Right renal cortex interstitium (tissue), 3 donors: ENCODE measurements around the gene DEF6. TPM values are rescaled to one million over a fixed set of nuclear protein-coding genes. Genes with fewer than 3 reads are reported as not detected.
"Not testable (repeated sequence)": the region's sequence is repeated elsewhere in the genome, so short reads cannot be mapped to it uniquely, and the experiment has no call there.

Experiments used
- DNase-seq, 3 donors: peaks; one replicate each; pipeline ENCODE4 v3.0.0-alpha.2; 2013; ENCODE audit warnings: low read depth in 3 of 3, low spot score in 2 of 3
- polyA plus RNA-seq, 3 donors: library from polyadenylated mRNA; unstranded; fragments of 120-200 nt; gene quantifications; one replicate each; pipeline ENCODE4 v1.2.1, GENCODE V29; 2013; ENCODE audit not compliant: insufficient read length in 3 of 3

DEF6 gene
- polyA plus RNA-seq, 3 donors: 3.2 to 3.5 (median 3.3) TPM

DNA sequence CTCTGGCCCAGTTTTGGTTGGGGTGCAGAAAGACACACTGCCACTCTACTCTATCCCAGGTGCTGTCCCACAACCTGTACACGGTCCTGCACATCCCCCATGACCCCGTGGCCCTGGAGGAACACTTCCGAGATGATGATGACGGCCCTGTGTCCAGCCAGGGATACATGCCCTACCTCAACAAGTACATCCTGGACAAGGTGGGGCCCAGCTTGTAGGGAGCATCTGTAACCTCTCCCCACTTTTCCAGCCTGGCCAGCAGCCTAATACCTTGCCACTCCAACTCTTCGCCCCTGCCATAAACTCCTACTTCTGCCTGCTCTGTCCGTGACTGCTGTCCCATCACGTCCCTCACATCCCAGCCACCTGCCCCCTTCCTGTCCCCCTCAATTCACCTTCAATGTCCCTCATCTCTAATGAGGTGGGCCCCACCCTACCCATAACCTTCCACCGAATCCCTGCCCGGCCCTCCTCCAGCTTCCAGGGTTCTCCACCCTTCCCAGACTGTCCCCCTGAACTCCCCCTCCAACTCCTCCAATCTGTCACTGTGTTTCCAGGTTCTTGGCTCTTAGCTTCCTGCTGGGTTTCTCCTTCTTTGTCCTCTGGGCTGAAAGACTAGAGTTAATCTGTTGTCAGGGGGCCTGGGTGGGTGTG lies 12.1 kb downstream of the DEF6 start:
- DNase-seq: no peak

DNA sequence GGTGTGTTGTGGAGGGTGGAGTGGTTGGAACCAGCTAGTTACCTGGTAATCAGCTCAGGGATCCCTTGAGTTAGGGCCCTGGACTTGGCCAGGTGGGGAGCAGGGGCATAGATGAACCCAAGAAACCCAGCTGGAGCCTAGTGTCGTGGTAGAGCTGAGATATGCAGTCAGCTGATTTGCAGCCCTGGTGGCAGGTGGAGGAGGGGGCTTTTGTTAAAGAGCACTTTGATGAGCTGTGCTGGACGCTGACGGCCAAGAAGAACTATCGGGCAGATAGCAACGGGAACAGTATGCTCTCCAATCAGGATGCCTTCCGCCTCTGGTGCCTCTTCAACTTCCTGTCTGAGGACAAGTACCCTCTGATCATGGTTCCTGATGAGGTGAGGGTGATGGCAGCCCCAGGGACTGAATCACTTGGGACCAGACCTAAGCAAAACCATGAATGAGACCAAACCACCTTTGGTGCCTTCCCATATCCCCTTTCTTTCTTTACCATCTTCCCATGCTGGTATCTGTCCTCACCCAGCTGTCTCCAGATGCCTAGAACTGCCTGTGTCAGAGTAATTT lies 12.7 kb downstream of the DEF6 start:
- DNase-seq: no peak

GRCh38 chr6:35311390-35312075 lies 13.9 kb downstream of the DEF6 start:
- no peak for DNase-seq

DNA sequence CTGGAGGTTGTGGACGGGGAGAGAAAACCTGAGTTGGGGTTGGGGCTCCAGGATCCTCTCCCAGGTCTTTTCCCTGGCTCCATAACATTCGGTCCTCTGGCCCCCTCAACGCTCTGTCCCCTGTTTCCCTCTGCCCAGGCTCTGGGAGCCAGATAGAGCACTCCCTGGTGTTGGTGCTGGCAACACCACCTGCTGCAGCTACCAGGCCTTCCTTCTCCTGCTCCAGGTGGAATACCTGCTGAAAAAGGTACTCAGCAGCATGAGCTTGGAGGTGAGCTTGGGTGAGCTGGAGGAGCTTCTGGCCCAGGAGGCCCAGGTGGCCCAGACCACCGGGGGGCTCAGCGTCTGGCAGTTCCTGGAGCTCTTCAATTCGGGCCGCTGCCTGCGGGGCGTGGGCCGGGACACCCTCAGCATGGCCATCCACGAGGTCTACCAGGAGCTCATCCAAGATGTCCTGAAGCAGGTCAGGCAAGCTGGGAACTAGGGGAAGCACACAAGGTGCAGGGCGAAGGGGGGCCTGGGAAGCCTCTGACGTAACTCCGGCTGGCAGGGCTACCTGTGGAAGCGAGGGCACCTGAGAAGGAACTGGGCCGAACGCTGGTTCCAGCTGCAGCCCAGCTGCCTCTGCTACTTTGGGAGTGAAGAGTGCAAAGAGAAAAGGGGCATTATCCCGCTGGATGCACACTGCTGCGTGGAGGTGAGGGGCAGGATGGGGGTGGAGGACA lies 14.6 kb downstream of the DEF6 start:
- no peak for DNase-seq

- DNase-seq: no peak
These were observed 15.2 kb downstream of the DEF6 start for GRCh38 chr6:35312807-35313206.

GRCh38 chr6:35317483-35318195 lies 20.0 kb downstream of the DEF6 start:
- DNase-seq: no peak

GRCh38 chr6:35318196-35319171 lies 20.9 kb downstream of the DEF6 start:
- peak in 2 of 3 donors; percentile 58 to 76 for DNase-seq

DNA sequence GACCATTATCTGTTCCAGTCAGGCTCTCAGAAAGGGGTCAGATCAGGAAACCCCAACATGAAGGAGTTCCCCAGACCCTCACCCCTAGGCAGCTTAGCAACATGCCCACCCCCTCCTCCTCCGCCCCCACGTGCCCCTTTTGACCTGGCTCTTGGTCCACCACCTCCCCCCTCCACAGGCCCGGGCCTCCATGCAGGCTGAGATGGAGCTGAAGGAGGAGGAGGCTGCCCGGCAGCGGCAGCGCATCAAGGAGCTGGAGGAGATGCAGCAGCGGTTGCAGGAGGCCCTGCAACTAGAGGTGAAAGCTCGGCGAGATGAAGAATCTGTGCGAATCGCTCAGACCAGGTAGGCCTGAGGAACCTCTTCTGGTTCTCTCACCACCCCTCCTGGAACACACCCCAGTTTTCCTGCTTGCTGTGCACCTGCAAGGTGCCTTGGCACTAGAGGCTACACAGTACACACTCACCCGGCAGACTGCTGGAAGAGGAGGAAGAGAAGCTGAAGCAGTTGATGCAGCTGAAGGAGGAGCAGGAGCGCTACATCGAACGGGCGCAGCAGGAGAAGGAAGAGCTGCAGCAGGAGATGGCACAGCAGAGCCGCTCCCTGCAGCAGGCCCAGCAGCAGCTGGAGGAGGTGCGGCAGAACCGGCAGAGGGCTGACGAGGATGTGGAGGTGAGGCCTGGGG lies 21.9 kb downstream of the DEF6 start:
- no peak for DNase-seq

- DNase-seq: no peak
These were observed 22.4 kb downstream of the DEF6 start for GRCh38 chr6:35320031-35320410.

- DNase-seq: no peak
These were observed 23.5 kb downstream of the DEF6 start for GRCh38 chr6:35321091-35321490.

GRCh38 chr6:35327349-35328027 lies 29.9 kb downstream of the DEF6 start:
- DNase-seq: peak in 1 of 3 donors; percentile 10

GRCh38 chr6:35328108-35328723 lies 30.6 kb downstream of the DEF6 start:
- no peak for DNase-seq

- not testable (repeated sequence) for DNase-seq
These were observed 31.3 kb downstream of the DEF6 start for GRCh38 chr6:35328965-35329364.

DNA sequence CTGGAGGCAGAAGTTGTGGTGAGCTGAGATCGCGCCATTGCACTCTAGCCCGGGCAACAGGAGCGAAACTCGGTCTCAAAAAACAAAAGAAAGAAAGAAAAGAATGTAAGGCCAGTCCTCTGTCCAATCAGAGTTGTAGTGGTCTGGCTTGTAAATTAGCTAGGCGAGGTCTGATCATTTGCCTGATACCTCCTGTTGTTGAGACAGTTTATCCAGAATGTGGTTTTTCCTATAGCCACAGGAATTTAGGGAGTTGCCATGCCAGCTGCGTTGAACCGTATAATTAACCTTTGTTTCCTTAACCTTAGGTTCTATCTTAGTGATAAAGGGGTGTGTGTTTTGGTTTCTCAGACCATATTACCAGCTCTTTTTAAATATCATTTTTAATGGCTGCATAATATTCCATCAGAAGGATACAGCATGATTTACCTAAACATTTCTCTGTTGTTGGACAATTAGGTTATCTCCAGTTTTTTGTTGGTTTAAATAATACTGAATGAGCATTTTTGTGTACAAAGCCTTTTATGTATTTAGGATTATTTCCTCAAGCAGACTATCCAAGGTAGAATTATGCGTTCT lies 33.0 kb downstream of the DEF6 start:
- no peak for DNase-seq

- DNase-seq: not testable (repeated sequence)
These were observed 34.7 kb downstream of the DEF6 start for GRCh38 chr6:35332074-35332887.

- DNase-seq: no peak
These were observed 43.9 kb downstream of the DEF6 start for GRCh38 chr6:35341557-35341956.
